ENCODE measurements around the gene CRYGN.
A peak's percentile ranks its signal among the peaks of the same experiment; 100 is the strongest.

Gene CRYGN

DNA sequence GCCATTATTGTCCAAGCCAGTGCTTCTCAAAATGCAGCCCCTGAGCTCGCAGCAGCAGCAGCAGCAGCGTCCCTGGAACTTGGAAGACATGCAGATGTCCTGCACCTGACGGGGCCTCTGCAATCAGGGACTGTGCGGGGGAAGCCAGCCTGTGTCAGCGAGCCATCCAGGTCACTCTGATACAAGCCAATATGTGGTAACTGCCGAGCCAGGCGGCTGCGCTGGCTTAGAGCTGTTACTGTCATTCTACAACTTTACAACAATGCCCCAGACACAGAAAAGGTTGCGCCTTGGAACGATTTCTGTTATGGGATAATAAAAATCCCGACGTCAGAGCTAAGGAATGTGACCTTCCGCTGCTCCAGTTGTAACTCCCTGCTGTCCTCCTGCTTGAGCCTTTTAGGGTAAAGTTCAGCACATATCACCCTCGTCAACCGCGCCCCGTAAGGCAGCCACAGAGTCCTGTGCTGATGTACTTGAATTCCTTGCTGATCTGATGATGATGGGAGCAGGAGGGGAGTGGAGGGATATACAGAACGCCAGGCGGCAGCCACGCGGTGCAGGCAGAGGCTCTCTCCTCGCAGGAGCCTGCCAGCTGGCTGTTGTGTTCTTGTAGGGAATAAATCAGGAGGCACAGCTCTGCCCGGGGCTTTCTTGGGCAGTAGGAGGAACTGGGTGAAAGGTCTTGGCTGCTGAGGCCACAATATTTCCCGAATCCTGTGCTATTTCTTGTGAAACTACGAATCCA lies 20.0 kb upstream of the CRYGN start:
- DNase-seq = no peak

DNA sequence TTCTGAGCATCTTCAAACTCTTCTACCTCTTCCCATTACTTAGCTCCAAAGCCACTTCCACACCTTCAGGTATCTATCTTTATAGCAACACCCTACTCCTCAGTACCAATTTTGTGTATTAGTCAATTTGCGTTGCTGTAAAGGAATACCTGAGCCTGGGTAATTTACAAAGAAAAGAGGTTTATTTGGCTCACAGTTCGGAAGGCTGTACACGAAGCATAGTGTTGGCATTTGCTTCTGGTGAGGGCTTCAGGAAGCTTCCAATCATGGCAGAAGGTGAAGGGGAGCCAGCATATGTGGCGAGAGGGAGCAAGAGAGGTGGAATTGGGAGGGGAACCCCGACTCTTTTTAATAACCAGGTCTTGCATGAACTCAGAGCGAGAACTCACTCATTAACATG lies 17.6 kb upstream of the CRYGN start:
- DNase-seq = no peak

DNA sequence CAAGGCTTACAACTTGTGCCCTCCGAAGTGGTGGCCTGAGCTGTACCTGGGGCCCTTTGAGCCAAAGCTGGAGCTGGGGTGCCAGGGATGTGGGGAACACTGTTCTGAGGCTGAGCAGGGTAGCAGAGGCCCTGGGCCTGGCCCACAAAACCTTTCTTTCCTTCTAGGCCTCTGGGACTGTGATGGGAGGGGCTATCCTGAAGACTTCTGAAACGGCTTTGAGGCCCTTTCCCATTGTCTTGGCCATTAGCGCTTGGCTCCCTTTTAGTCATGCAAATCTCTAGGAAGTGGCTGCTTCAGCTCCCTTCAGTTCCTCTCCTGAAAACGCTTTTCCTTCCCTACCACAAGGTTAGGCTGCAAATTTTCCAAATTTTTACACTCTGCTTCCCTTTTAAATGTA lies 16.8 kb upstream of the CRYGN start:
- no peak for DNase-seq

DNA sequence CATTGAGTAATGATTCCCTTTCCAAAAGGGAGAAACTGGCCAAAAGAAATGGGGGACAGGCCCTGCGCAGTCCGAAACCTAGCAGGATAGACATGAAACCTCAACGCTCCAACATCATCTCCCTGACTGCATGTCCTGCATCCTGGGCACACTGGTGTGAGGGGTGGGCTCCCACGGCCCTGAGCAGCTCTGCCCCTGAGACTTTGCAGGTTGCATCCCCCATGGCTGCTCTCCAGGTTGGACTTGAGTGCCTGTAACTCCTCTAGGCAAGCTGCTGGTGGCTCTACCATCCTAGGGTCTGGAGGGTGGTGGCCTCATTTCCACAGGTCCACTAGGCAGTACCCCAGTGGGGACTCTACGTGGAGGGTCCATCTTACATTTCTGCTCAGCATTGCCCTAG lies 16.3 kb upstream of the CRYGN start:
- DNase-seq = no peak

DNA sequence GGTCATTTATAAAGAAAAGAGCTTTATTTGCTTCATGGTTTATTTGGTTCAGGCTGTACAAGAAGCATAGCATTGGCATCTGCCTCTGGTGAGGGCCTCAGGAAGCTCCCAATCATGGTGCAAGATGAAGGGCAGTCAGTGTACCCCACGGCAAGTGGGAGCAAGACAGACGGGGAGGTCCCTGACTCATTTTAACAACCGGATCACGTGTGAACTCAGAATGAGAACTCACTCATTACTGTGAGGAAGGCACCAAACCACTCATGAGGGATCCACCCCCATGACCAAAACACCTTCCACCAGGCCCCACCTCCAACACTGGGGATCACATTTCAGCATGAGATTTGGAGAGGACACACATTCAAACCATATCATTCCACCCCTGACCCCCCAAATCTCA lies 15.7 kb upstream of the CRYGN start:
- DNase-seq = no peak

DNA sequence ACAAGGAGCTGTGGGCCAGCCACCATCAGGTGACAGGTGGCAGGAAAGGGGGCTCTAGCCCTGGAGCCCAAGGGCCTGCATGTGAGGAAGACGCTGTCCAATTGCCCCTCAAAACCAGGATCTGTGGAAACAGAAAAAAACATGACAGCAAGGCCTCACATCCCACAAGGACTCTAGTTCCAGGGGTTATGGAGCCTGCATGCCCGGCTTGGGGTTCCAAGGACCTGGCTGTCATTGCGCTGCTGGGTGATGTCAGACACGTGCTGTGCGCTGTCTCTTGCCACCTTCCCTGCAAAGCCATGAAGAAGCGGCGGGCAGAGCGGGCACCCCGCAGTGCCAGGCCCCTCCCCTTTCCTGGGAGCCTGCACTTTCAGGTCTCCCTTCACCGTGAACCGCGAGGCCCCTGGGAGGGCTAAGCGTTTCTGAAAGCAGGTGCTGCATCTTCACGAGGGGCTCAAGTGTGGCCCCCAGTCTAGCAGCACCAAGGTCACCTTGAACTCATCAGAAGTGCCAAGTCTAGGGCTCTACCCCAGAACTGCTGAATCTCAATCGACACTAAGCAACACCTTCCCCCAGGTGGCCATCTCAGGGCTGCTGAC lies 15.1 kb upstream of the CRYGN start:
- DNase-seq = no peak

DNA sequence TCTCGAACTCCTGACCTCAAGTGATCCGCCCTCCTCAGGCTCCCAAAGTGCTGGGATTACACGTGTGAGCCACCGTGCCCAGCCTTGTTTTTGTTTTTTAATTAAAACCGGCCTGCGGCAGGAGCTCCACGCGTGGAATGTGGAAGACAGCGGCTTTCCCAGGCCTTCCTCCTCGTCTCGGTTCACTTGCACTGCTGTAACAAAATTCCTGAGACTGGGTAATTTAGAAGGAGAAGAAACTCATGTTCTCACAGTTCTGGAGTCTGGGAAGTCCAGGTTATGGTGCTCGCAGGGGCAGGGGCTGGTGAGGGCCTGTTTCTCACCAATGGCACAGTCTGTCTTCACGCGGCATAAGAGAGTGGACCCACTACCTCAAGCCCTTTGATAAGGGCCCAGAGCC lies 14.4 kb upstream of the CRYGN start:
- no peak for DNase-seq

DNA sequence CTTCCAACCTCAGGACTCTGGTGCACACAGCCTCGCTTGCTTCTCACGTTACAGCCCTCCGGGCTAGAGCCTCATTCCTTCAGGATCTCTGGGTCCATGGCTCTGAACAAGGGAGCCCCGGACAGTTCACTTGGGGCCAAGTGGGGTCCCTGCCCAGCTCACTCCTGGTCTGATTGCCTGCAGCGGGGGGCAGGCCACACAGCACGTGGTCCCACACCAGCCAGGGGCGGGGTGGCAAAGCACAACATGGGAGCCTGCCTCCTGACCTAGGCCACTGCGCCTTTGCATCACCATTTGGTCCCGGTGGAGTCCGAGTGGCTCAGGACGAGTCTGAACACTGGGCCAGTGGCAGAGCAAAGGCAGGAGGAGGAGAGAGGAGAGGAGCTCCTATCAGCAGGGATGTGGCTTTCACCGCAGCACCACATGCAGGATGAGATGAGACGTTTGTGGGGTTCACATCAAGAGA lies 13.4 kb upstream of the CRYGN start:
- peak; percentile 19 for DNase-seq

DNA sequence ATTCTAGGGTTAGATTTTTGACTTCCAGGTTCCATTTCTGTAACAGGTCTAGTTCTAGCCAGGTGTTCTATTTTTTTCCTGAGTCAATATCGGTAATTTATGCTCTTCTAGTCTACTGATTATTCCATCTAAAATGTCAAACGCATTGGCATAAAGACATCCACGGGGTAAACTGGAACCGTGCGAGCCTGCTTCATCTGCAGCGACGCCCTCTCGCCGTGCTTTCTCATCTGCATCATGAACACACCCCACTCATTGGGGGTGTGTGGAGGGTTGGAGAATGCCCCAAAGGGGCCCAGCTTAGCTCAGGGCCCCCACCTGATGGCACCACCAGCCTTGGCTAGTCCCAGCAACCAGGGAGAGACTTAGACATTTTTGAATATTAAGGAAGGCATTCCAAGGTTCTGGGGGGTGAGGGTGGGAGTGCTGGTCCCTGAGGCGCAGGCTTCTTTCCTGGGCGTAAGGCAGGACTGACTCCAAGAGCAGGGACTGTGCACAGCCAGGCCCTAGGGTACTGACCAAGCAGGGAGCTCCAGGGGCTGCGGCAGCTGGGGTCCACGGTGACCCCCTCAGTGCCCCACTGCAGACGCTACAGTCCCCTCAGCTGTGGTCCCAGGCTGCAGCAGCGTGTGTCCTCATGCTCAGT lies 12.9 kb upstream of the CRYGN start:
- no peak for DNase-seq

DNA sequence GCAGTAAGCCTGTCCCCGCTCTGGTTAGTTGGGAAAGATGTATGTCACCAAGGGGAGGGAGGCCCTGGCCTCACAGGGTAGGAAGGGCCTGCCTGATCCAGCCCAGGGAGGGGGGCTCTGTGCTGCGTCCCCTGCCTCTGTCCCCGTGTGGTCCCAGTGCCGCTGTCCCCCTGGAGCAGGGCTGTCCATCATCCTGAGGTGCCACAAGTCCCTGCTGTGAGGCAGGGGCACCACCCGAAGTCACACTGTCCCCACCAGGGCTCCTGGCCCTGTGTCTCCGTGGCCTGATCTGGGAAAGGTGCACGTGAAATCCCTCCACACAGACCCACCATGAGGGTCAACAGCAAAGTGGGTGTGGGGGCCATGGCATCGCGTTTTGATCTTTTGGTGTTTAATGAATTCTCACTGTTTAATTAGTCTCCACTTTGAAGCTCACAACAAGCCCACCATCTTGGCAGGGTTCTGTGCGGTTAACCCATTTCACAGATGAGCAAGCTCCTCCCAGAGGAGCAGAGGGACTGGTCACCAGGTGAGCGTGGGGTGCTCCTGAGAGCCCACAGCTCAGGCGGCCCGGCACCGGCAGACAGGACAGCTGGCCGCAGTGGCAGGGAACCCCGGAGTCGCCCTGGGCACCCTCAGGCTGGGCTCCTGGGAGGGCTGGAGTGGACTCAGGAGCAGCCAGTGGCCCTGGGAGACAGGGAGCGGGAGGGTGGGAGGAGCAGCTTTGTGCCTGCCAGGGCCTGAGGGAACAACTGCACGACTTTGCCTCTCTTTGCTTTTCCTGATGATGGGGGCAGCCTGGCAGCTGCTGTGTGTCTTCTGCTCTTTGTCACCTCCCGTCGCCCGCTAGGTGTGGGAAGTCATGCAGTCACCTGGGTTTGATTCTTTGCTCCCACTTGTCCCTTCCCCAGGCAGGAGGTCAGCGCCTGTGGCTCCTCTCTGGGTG lies 12.0 kb upstream of the CRYGN start:
- no peak for DNase-seq

DNA sequence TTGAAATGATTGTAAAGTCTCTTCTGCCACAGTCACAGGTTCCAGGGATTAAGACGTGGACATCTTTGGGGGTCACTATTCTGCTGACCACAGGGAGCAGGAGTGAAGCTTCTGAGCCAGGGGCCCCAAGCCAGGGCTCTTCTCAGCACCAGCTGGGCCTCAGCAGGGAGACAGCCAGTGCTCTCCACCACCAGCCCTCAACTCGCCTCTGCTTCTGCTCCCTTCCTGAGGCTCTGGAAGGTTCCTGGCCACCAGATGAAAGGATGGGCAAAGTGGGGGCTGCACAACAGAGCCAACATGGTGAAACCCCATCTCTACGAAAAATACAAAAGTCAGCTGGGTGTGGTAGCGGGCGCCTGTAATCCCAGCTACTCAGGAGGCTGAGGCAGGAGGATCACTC lies 11.2 kb upstream of the CRYGN start:
- no peak for DNase-seq

DNA sequence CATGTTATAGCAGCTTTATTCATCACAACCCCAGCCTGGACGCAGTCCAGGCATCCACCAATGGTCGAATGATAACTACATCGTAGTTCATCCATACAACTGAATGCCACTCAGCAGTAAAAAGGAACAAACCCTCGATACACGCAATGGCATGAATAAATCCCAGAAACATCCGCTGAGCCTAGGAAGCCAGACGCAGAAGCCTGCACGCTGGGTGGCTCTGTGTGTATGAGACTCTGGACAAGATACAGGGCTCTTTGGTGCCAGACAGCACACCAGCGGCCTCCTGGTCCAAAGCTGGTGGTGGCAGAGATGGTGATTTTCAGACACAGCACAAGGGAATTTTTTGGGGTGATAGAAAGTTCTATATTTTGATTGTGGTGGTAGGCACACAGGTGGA lies 10.0 kb upstream of the CRYGN start:
- DNase-seq = no peak

DNA sequence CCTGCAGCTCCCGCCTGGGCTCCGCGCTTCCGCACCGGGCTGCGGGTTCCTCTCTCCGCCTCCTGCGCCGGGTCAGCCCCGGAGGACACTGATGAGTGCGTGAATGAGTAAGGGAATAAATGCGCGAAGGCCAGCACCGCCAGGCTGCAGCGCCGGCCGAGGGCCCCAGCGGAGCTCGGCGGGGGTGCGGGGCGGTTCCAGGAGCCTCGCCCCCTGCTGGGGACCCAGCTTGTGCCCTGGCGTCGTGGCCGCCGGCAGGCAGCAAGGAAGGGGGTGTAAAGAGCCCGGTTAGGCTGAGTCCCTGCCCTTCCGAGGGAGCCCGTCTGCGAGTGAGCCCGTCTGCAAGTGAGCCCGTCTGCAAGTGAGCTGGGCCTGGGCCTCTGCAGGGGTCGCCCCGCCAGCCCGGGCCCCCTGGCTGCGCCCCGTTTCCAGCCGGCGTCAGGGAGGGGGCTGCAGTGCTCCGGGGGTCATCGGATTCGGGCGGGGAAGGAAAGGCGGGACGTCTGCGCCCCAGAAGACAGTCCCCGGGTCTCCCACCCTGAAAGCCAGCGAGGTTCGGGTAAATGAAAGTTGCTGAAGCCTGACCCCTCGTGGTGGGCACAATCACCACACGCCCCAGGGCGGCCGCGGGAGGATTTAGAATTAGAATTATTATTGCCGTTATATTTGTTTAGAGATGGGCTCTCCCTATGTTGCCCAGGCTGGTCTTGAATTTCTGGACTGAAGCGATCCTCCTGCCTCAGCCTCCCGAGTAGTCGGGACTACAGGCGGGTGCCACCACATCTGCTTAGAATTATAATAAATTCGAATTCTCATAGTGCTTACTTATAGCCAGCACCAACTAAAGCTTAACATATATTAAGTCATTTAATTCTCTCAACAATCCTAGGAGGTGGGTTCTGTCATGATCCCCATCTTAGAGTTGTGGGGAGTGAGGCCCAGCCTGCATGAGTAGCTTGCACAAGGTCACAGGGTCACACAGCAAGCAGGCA lies 8.6 kb upstream of the CRYGN start:
- peak; percentile 78 for DNase-seq

DNA sequence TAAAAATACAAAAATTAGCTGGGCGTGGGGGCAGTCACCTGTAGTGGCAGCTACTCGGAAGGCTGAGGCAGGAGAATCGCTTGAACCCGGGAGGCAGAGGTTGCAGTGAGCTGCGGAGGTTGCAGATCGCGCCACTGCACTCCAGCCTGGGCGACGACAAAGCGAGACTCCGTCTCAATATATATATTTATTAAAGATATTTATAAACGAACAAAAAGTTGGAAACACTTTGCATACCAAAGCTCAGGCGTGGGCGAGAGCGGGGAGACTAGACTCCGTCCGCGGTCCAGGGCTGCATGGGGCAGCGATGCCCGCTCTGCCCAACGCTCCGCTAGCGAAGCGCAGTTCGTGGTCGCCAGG lies 7.9 kb upstream of the CRYGN start:
- DNase-seq = no peak

DNA sequence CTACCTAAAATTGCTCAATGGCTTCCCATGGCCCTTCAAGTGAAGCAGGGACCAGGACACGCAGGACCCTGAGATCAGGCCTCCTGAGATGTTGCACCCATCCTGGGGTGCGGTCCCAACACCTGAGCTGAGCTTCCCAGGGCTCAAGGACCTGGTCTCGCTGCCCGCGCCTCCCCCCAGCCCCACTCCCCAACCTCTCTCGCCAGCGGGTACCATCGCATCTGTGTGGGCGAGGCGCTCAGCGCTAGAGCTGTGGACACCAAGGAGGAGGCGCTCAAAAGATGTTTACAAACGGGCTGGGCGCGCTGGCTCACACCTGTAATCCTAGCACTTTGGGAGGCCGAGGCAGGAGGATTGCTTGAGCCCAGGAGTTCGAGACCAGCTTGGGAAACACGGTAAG lies 7.4 kb upstream of the CRYGN start:
- DNase-seq = no peak

DNA sequence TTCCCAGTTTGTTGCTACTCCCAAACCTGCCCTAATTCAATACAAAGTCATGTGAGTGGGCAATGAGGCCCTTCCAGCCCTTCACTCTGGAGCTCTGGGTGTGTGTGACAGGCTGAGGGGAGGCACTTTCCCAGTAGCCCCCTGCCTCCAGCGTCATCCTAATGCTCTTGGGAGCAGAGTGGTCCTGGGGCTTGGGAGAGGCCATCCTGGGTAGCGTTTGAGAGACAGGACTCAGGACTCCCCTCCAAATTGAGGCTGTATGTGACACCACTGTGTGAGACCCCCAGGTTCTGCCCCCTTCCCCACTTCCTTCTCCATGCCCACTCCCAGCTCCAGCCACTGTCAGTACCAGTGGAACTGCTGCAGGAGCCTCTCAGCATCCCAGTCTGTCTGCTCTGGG lies 6.5 kb upstream of the CRYGN start:
- no peak for DNase-seq

DNA sequence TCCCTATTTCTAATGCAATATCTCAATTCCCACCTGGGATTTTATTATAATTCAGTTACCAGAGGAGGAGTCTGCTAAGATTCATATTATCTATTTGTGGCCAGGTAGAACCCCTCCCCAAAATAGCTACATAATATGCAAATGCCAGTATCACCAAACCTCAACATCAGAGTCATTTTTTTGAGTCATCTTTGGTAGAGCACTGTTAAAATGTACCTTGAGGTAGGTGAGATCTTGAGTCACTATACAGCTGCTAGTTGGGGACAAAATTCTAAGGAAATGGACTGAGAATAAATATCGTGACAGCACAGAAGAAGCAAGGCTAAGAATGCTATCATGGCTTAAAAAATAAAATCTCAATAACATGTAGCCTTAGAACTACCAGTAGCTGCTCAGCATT lies 4.7 kb upstream of the CRYGN start:
- no peak for DNase-seq

DNA sequence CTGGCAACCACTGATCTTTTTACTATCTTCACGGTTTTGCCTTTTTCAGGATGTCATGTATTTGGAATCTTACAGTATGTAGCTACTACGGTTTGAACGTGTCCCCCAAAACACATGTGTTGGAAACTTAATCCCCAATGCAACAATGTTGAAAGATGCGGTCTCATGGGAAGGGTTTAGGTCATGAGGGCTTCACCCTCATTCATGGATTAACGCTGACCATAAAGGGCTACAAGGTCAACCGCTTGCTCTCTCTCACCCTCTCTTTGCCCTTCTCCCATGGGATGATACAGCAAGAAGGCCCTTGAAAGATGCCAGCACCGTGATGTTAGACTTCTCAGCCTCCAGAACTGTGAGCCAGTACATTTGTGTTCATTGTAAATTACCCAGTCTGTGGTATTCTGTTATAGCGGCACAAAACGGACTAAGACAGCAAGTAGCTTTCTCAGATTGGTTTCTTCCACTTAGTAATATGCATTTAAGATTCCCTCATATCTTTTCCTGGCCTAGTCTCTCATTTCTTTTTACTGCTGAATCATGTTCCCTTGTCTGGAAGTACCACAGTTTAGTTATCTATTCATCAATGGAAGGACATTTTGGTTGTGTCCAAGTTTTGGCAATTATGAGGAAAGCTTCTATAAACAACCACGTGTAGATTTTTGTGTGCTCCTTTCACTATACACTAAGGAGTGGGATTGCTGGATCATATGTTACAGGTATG lies 3.0 kb upstream of the CRYGN start:
- DNase-seq = no peak

DNA sequence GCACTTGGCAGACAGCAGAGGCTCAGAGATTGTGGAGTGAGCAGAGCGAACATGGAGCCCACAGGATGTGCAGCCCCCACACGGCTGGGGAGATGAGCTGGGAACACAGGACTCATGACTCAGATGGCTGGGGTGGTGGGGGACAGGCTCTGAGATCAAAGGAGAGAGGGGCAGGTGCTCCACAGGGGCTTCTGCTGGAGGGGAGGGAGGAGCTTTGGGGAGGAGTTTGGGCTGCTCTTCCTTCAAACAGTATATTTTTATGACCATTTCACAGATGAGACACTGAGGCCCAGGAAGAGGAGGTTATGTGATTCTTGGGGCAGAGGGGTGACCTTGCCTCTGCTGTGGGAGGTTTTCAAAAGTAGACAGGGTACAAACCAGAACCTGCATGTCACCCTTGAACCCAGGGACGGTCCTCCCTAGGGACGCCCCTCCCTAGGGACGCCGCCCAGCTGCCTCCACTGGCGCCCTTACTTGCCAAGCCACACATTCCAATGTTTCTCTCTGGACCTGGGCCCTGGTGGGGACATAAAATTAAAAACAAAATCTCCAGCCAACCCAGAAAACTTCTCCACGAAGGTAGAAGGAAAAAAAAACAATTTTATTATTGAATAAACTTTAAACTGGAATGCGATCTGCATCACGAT lies 981 bp upstream of the CRYGN start:
- no peak for DNase-seq

DNA sequence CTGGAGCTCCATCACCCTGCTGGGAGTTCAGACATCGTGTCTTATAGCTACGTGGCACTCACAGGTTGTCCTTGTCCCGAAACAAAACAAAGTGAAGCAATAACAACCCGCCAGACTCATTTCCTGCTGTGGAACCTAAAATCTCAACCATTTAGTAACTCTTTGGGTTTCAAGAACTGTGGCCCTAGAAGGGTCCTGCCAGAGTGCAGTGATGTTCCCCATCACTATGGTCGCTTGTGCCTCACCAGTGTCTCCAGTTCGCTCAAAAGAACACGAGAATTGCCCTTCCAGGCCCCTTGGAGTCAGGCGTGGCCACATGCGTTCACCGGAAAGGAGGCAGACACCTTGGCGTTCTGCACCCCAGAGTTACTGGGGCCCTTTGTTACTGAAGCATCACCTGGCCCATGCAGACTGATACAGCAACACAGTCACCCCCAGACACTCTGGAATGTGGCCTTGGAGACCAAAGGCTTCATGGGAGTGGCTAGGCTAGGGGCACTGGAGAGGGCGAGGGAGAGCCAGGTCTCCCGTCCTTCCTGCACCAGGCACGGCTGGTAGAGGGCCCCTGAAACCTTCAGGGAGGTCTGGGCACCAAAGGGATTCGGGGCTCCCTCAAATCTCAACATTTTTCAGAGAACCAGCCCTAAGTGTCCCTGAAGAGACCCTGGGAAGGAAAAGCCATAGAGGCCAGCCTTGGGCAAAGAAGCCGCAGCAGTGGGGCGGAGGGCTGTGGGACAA lies 908 bp downstream of the CRYGN start:
- DNase-seq = no peak

All from central memory CD4-positive, alpha-beta T cell (primary cell).